ENCODE results near the gene MAL.

MAL gene

GRCh38 chr2:95025406-95026319 lies at the start of gene MAL:
MAL (plus strand) TSS chr2:95025708; CDS start chr2:95025793, 85 bp downstream.
- Mint-ChIP-seq H3K4me3 (peak within 1 kb of the TSS; percentile 79), H3K9me3 (no peaks in the 10 kb centered on the region), H3K4me1 (peaks cover 11% of the 10 kb centered on the region), H3K27ac (ENCODE audit: low read depth) (no peak within 1 kb of the TSS), H3K36me3 (ENCODE audit: insufficient read depth) (peaks cover 2% of the 10 kb centered on the region), H3K27me3 (peaks cover 70% of the 10 kb centered on the region)
- peak in 1 of 2 donors; percentile 16 for DNase-seq (ENCODE audit: low spot score in 2 of 2)
- ATAC-seq (replicated peaks; ENCODE audit: extremely low read depth, poor library complexity, severe bottlenecking), result peak; percentile 25

- Mint-ChIP-seq H3K4me1 (no peaks in the 10 kb centered on the region), H3K4me3 (no peak overlapping the region), H3K9me3 (no peaks in the 10 kb centered on the region), H3K27ac (ENCODE audit: low read depth) (no peak overlapping the region), H3K27me3 (peaks cover 42% of the 10 kb centered on the region), H3K36me3 (ENCODE audit: insufficient read depth) (no peaks in the 10 kb centered on the region)
- DNase-seq (ENCODE audit: low spot score in 2 of 2) (no peak), ATAC-seq (replicated peaks; ENCODE audit: extremely low read depth, poor library complexity, severe bottlenecking) (no peak)
Measured at GRCh38 chr2:94977826-94978225, 47.7 kb upstream of the MAL start.

- ATAC-seq (replicated peaks; ENCODE audit: extremely low read depth, poor library complexity, severe bottlenecking) (no peak), DNase-seq (ENCODE audit: low spot score in 2 of 2) (no peak)
- H3K36me3 Mint-ChIP-seq (ENCODE audit: insufficient read depth), result no peaks in the 10 kb centered on the region
- no peaks in the 10 kb centered on the region for H3K9me3 Mint-ChIP-seq
- H3K4me3 Mint-ChIP-seq, result no peak overlapping the region
- no peaks in the 10 kb centered on the region for H3K4me1 Mint-ChIP-seq
- H3K27ac Mint-ChIP-seq (ENCODE audit: low read depth), result no peak overlapping the region
- peaks cover 42% of the 10 kb centered on the region for H3K27me3 Mint-ChIP-seq
Measured at GRCh38 chr2:94978917-94979316, 46.6 kb upstream of the MAL start.

- Mint-ChIP-seq H3K4me3 (no peak overlapping the region), H3K27ac (ENCODE audit: low read depth) (no peak overlapping the region), H3K4me1 (no peaks in the 10 kb centered on the region), H3K9me3 (no peaks in the 10 kb centered on the region), H3K36me3 (ENCODE audit: insufficient read depth) (no peaks in the 10 kb centered on the region), H3K27me3 (peaks cover 46% of the 10 kb centered on the region)
- ATAC-seq (replicated peaks; ENCODE audit: extremely low read depth, poor library complexity, severe bottlenecking) (no peak), DNase-seq (ENCODE audit: low spot score in 2 of 2) (no peak)
Measured at GRCh38 chr2:94979406-94980375, 45.8 kb upstream of the MAL start.

- H3K27me3 Mint-ChIP-seq, result peaks cover 53% of the 10 kb centered on the region
- ATAC-seq (replicated peaks; ENCODE audit: extremely low read depth, poor library complexity, severe bottlenecking), result no peak
- H3K9me3 Mint-ChIP-seq, result no peaks in the 10 kb centered on the region
- no peak overlapping the region for H3K27ac Mint-ChIP-seq (ENCODE audit: low read depth)
- no peaks in the 10 kb centered on the region for H3K4me1 Mint-ChIP-seq
- H3K4me3 Mint-ChIP-seq, result no peak overlapping the region
- no peak for DNase-seq (ENCODE audit: low spot score in 2 of 2)
- H3K36me3 Mint-ChIP-seq (ENCODE audit: insufficient read depth), result no peaks in the 10 kb centered on the region
Measured at GRCh38 chr2:94980406-94980805, 45.1 kb upstream of the MAL start.

GRCh38 chr2:94982156-94982555 lies 43.4 kb upstream of the MAL start:
- no peak for ATAC-seq (replicated peaks; ENCODE audit: extremely low read depth, poor library complexity, severe bottlenecking)
- H3K4me3 Mint-ChIP-seq, result no peak overlapping the region
- peaks cover 68% of the 10 kb centered on the region for H3K27me3 Mint-ChIP-seq
- H3K9me3 Mint-ChIP-seq, result no peaks in the 10 kb centered on the region
- H3K4me1 Mint-ChIP-seq, result no peaks in the 10 kb centered on the region
- no peak for DNase-seq (ENCODE audit: low spot score in 2 of 2)
- no peaks in the 10 kb centered on the region for H3K36me3 Mint-ChIP-seq (ENCODE audit: insufficient read depth)
- H3K27ac Mint-ChIP-seq (ENCODE audit: low read depth), result no peak overlapping the region

GRCh38 chr2:94982675-94983074 lies 42.8 kb upstream of the MAL start:
- Mint-ChIP-seq H3K27me3 (peaks cover 62% of the 10 kb centered on the region), H3K4me3 (no peak overlapping the region), H3K4me1 (no peaks in the 10 kb centered on the region), H3K9me3 (no peaks in the 10 kb centered on the region), H3K36me3 (ENCODE audit: insufficient read depth) (no peaks in the 10 kb centered on the region), H3K27ac (ENCODE audit: low read depth) (no peak overlapping the region)
- ATAC-seq (replicated peaks; ENCODE audit: extremely low read depth, poor library complexity, severe bottlenecking) (no peak), DNase-seq (ENCODE audit: low spot score in 2 of 2) (no peak)

- ATAC-seq (replicated peaks; ENCODE audit: extremely low read depth, poor library complexity, severe bottlenecking) (no peak), DNase-seq (ENCODE audit: low spot score in 2 of 2) (no peak)
- Mint-ChIP-seq H3K27ac (ENCODE audit: low read depth) (no peak overlapping the region), H3K4me3 (no peak overlapping the region), H3K9me3 (no peaks in the 10 kb centered on the region), H3K36me3 (ENCODE audit: insufficient read depth) (no peaks in the 10 kb centered on the region), H3K4me1 (no peaks in the 10 kb centered on the region), H3K27me3 (peaks cover 42% of the 10 kb centered on the region)
Measured at GRCh38 chr2:94984964-94985575, 40.4 kb upstream of the MAL start.

- ATAC-seq (replicated peaks; ENCODE audit: extremely low read depth, poor library complexity, severe bottlenecking), result no peak
- H3K4me1 Mint-ChIP-seq, result no peaks in the 10 kb centered on the region
- H3K4me3 Mint-ChIP-seq, result no peak overlapping the region
- H3K36me3 Mint-ChIP-seq (ENCODE audit: insufficient read depth), result no peaks in the 10 kb centered on the region
- DNase-seq (ENCODE audit: low spot score in 2 of 2), result no peak
- no peaks in the 10 kb centered on the region for H3K9me3 Mint-ChIP-seq
- no peak overlapping the region for H3K27ac Mint-ChIP-seq (ENCODE audit: low read depth)
- H3K27me3 Mint-ChIP-seq, result peaks cover 41% of the 10 kb centered on the region
Measured at GRCh38 chr2:94985636-94986035, 39.9 kb upstream of the MAL start.

GRCh38 chr2:94986392-94986963 lies 39.0 kb upstream of the MAL start:
- Mint-ChIP-seq H3K9me3 (no peaks in the 10 kb centered on the region), H3K4me3 (no peak overlapping the region), H3K36me3 (ENCODE audit: insufficient read depth) (no peaks in the 10 kb centered on the region), H3K27me3 (peaks cover 35% of the 10 kb centered on the region), H3K27ac (ENCODE audit: low read depth) (no peak overlapping the region), H3K4me1 (no peaks in the 10 kb centered on the region)
- DNase-seq (ENCODE audit: low spot score in 2 of 2) (no peak), ATAC-seq (replicated peaks; ENCODE audit: extremely low read depth, poor library complexity, severe bottlenecking) (no peak)

GRCh38 chr2:94987074-94988020 lies 38.2 kb upstream of the MAL start:
- ATAC-seq (replicated peaks; ENCODE audit: extremely low read depth, poor library complexity, severe bottlenecking), result no peak

More at GRCh38 chr2:94987074-94988020, 38.2 kb upstream of the MAL start:
- no peaks in the 10 kb centered on the region for H3K9me3 Mint-ChIP-seq
- peaks cover 26% of the 10 kb centered on the region for H3K27me3 Mint-ChIP-seq
- no peaks in the 10 kb centered on the region for H3K4me1 Mint-ChIP-seq
- no peaks in the 10 kb centered on the region for H3K36me3 Mint-ChIP-seq (ENCODE audit: insufficient read depth)
- H3K4me3 Mint-ChIP-seq, result no peak overlapping the region
- no peak overlapping the region for H3K27ac Mint-ChIP-seq (ENCODE audit: low read depth)
- DNase-seq (ENCODE audit: low spot score in 2 of 2), result no peak

Measured in central memory CD8-positive, alpha-beta T cell (primary cell).